Astrocyte of the hippocampus (primary cell): ENCODE results near the gene OGFOD1.

Experiments
- DNase-seq: peaks from one replicate; pipeline ENCODE4 v3.0.0; 2011; ENCODE audit warnings: low read depth, low spot score

OGFOD1 gene

GRCh38 chr16:56450986-56451752 lies at the start of gene OGFOD1, which contains the start of gene NUDT21:
OGFOD1 (plus strand) TSS chr16:56451554; CDS start chr16:56451613, 59 bp downstream.
NUDT21 (minus strand) TSS chr16:56451332; CDS start chr16:56451202, 130 bp downstream.
- peak; percentile 99 for DNase-seq

GRCh38 chr16:56405977-56406672 lies 45.2 kb upstream of the OGFOD1 start:
- no peak for DNase-seq

GRCh38 chr16:56408379-56409098 lies 42.8 kb upstream of the OGFOD1 start:
- no peak for DNase-seq

GRCh38 chr16:56409195-56409594 lies 42.2 kb upstream of the OGFOD1 start:
- peak; percentile 46 for DNase-seq

GRCh38 chr16:56411123-56411522 lies 40.2 kb upstream of the OGFOD1 start:
- DNase-seq, result no peak

GRCh38 chr16:56411624-56412023 lies 39.7 kb upstream of the OGFOD1 start:
- DNase-seq, result no peak

- DNase-seq, result no peak
These were observed 38.0 kb upstream of the OGFOD1 start for GRCh38 chr16:56413381-56413780.

- DNase-seq, result no peak
These were observed 37.0 kb upstream of the OGFOD1 start for GRCh38 chr16:56414366-56414765.

- DNase-seq, result no peak
These were observed 35.5 kb upstream of the OGFOD1 start for GRCh38 chr16:56415875-56416274.

GRCh38 chr16:56417138-56417537 lies 34.2 kb upstream of the OGFOD1 start:
- no peak for DNase-seq

GRCh38 chr16:56419740-56420548 lies 31.4 kb upstream of the OGFOD1 start:
- no peak for DNase-seq

- DNase-seq, result no peak
These were observed 30.7 kb upstream of the OGFOD1 start for GRCh38 chr16:56420613-56421012.

GRCh38 chr16:56421313-56421712 lies 30.0 kb upstream of the OGFOD1 start:
- no peak for DNase-seq

GRCh38 chr16:56421976-56422669 lies 29.2 kb upstream of the OGFOD1 start:
- DNase-seq, result no peak

- DNase-seq, result no peak
These were observed 28.4 kb upstream of the OGFOD1 start for GRCh38 chr16:56422896-56423441.

GRCh38 chr16:56423584-56424403 lies 27.6 kb upstream of the OGFOD1 start:
- no peak for DNase-seq

- DNase-seq, result peak; percentile 34
These were observed 27.0 kb upstream of the OGFOD1 start for GRCh38 chr16:56424404-56424764.

GRCh38 chr16:56424791-56425438 lies 26.4 kb upstream of the OGFOD1 start:
- DNase-seq, result no peak

GRCh38 chr16:56425439-56425832 lies 25.9 kb upstream of the OGFOD1 start, which contains the start of gene AMFR:
AMFR (minus strand) TSS chr16:56425545; CDS start chr16:56425327, 218 bp downstream.
- DNase-seq, result peak; percentile 94
